SK-N-SH (cell line): ENCODE data around the gene C11orf52. TPM values are rescaled to one million over a fixed set of nuclear protein-coding genes. Genes with fewer than 3 reads are reported as not detected.

Experiments used
- CTCF ChIA-PET: fragments of 300-600, 350-600 bp; formaldehyde crosslinking; extraction: SDS; loops from one replicate; lab custom pipeline; 2021; lab: Yijun Ruan, JAX
- POLR2A ChIA-PET: fragments of 350-600 bp; sonication (Branson Sonifier 250); formaldehyde crosslinking; extraction: SDS; loops from one replicate; lab custom pipeline; 2020; ENCODE audit warnings: antibody characterized with exemption, inconsistent platforms; lab: Yijun Ruan, JAX
- DNase-seq: peaks from one replicate; pipeline ENCODE4 v3.0.0; 2012
- H2AFZ ChIP-seq: fragments of 200-600 bp; sonication (generic); 2 replicates; pipeline ENCODE4 v1.8.1; 2016; ENCODE audit warnings: antibody characterized with exemption, mild to moderate bottlenecking, low read depth
- H3F3A ChIP-seq: fragments of 200-600 bp; sonication (generic); replicated peaks from 2 replicates; pipeline ENCODE3; 2016; ENCODE audit warnings: antibody characterized with exemption, mild to moderate bottlenecking; ENCODE audit not compliant: insufficient read depth
- H3K27ac ChIP-seq, 2 experiments: fragments of 200-500 bp in 1 of 2; fragments of 200-600 bp in 1 of 2; sonication (Bioruptor generic) in 1 of 2; sonication (generic), shearing (Covaris generic) in 1 of 2; 2 replicates each; pipeline versions ENCODE4 v1.5.1 to v1.6.1; 2014 to 2016; ENCODE audit warnings: low read depth in 2 of 2, inconsistent platforms in 1 of 2, low read length in 1 of 2, mild to moderate bottlenecking in 1 of 2, mixed read lengths in 1 of 2
- H3K27me3 ChIP-seq: fragments of 200-600 bp; sonication (generic), shearing (Covaris generic); 2 replicates; pipeline ENCODE4 v1.6.1; 2016; ENCODE audit warnings: mixed run types; ENCODE audit not compliant: insufficient read depth
- H3K36me3 ChIP-seq, 2 experiments: fragments of 200-500 bp in 1 of 2; fragments of 200-600 bp in 1 of 2; sonication (Bioruptor generic) in 1 of 2; sonication (generic) in 1 of 2; replicated peaks in 1 of 2; 2 replicates each; pipeline versions ENCODE3 to v1.5.1; 2014 to 2016; ENCODE audit warnings: low read length in 1 of 2, mild to moderate bottlenecking in 1 of 2; ENCODE audit not compliant: insufficient read depth in 2 of 2, control insufficient read depth in 1 of 2
- H3K4me1 ChIP-seq, 2 experiments: fragments of 200-500 bp in 1 of 2; fragments of 200-600 bp in 1 of 2; sonication (Bioruptor generic) in 1 of 2; sonication (generic), shearing (Covaris generic) in 1 of 2; 2 replicates each; pipeline versions ENCODE4 v1.5.1 to v1.6.1; 2014 to 2016; ENCODE audit warnings: low read depth in 1 of 2, low read length in 1 of 2, mixed run types in 1 of 2; ENCODE audit not compliant: insufficient read depth in 2 of 2, control insufficient read depth in 1 of 2
- H3K4me2 ChIP-seq: fragments of 200-600 bp; sonication (generic), shearing (Covaris generic); 2 replicates; pipeline ENCODE4 v1.6.1; 2017; ENCODE audit warnings: mixed run types
- H3K4me3 ChIP-seq, 2 experiments: fragments of 200-500 bp in 1 of 2; fragments of 200-600 bp in 1 of 2; sonication (Bioruptor generic) in 1 of 2; sonication (generic), shearing (Covaris generic) in 1 of 2; 2 replicates each; pipeline versions ENCODE4 v1.5.1 to v1.8.1; 2014 to 2016; ENCODE audit warnings: low read depth in 2 of 2, inconsistent platforms in 1 of 2, low read length in 1 of 2, mild to moderate bottlenecking in 1 of 2, mixed read lengths in 1 of 2, moderate library complexity in 1 of 2
- H3K79me2 ChIP-seq: fragments of 200-600 bp; sonication (generic); 2 replicates; pipeline ENCODE4 v1.8.1; 2017; ENCODE audit warnings: mild to moderate bottlenecking; ENCODE audit not compliant: insufficient read depth
- H3K9ac ChIP-seq: fragments of 200-600 bp; sonication (generic); 2 replicates; pipeline ENCODE4 v1.6.1; 2017; ENCODE audit warnings: mixed run types
- H3K9me2 ChIP-seq: fragments of 200-600 bp; sonication (generic); 2 replicates; pipeline ENCODE4 v1.6.1; 2017; ENCODE audit warnings: mixed run types
- H3K9me3 ChIP-seq: fragments of 200-600 bp; sonication (generic); 2 replicates; pipeline ENCODE4 v1.6.1; 2017; ENCODE audit warnings: mixed run types, mild to moderate bottlenecking, moderate library complexity
- H4K20me1 ChIP-seq: fragments of 200-600 bp; sonication (generic); 2 replicates; pipeline ENCODE4 v1.6.1; 2017; ENCODE audit warnings: mild to moderate bottlenecking, mixed run types; ENCODE audit not compliant: insufficient read depth
- CHD2 ChIP-seq: fragments of 150-350 bp; IDR thresholded peaks from 2 replicates; pipeline ENCODE4 v1.6.1; 2018; ENCODE audit warnings: low read length; ENCODE audit not compliant: partially characterized antibody
- GABPA ChIP-seq: IDR thresholded peaks from 2 replicates; pipeline ENCODE4 v1.4.0; 2012; ENCODE audit warnings: low read depth, mild to moderate bottlenecking
- JUND ChIP-seq: IDR thresholded peaks from 2 replicates; pipeline ENCODE4 v1.4.0; 2012
- MEF2A ChIP-seq: IDR thresholded peaks from 2 replicates; pipeline ENCODE4 v1.4.0; 2012; ENCODE audit warnings: low read depth, borderline replicate concordance
- MXI1 ChIP-seq: IDR thresholded peaks from 2 replicates; pipeline ENCODE4 v1.6.1; 2012; ENCODE audit warnings: mild to moderate bottlenecking, low read depth, low read length, improper control_type of control experiment
- POLR2AphosphoS5 ChIP-seq: IDR thresholded peaks from 2 replicates; pipeline ENCODE4 v1.6.1; 2012; ENCODE audit warnings: low read depth, low read length
- SIN3A ChIP-seq: IDR thresholded peaks from 2 replicates; pipeline ENCODE4 v1.6.1; 2012; ENCODE audit warnings: low read depth, mild to moderate bottlenecking, low read length, moderate library complexity, borderline replicate concordance
- YY1 ChIP-seq: IDR thresholded peaks from 2 replicates; pipeline ENCODE4 v1.4.0; 2012; ENCODE audit warnings: low read depth, mild to moderate bottlenecking
- WGBS: methylation state at CpG from one replicate; pipeline ENCODE4 v1.1.6; 2017; ENCODE audit warnings: low lambda C conversion rate; 5-methylcytosine and 5-hydroxymethylcytosine counted together
- polyA plus RNA-seq, 3 experiments: library from polyadenylated mRNA; depleted of rRNA; stranded (reverse); fragments of >200 nt; gene quantifications; 2 replicates each; pipeline ENCODE4 v1.2.3, GENCODE V29; 2012
- TF ChIP-seq, protein P1 (sequence below): IDR thresholded peaks from 2 replicates; pipeline ENCODE4; 2012
- TF ChIP-seq, protein P2 (sequence below): IDR thresholded peaks from 2 replicates; pipeline ENCODE4 v1.4.0; 2012; ENCODE audit warnings: low read depth
- TF ChIP-seq, protein P3 (sequence below): IDR thresholded peaks from 2 replicates; pipeline ENCODE4 v1.4.0; 2012; ENCODE audit warnings: low read depth, borderline replicate concordance

C11orf52 gene
- polyA plus RNA-seq, 1 of the 3 experiments (the other 2 are of a cell fraction) = not detected

DNA sequence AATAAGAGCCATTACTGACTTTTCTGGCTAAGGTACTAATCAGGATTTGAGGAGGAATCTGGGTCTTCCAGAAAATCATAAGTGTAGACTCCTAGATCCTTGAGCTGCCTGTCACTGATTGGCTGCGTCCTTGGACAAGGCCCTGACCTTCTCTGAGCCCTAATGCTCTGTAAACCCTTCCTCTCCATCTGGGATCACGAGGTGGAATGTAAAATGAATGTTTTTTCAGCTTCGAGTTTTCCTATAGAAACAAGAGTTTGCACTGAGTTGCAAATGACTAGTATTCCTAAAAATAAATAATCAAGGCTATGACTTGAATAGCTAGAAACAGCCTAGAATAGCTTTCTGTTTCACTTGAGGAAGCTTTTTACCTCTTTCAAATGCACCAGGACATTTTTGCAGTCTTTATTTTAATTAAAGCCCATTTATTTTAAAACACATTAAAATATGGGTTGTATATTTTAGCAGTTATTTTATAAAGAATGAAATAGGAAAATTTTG is 17.4 kb downstream of the C11orf52 start:
- Histone ChIP-seq H3K9me2 (no peaks in the 10 kb centered on the region), H4K20me1 (no peaks in the 10 kb centered on the region), H3K79me2 (peaks cover 28% of the 10 kb centered on the region; the same call in 1 of the 2 replicates)
- 60% methylated on average over 3 of the region's 3 CpGs for WGBS
- TF ChIP-seq MEF2A (no peak), JUND (no peak)
- TF ChIP-seq, all 33 proteins: peak for 0
- Histone ChIP-seq H3F3A (peaks cover 27% of the 10 kb centered on the region), H3K36me3 (no peaks in the 10 kb centered on the region), H3K4me2 (peak overlapping the region; percentile 92), H3K4me1 (peaks cover 49 to 57% of the 10 kb centered on the region in 2 experiments), H3K27ac (peak overlapping the region; percentile 60 to 92), H2AFZ (peak overlapping the region; percentile 85), H3K27me3 (no peaks in the 10 kb centered on the region), H3K9ac (peak overlapping the region; percentile 78), H3K4me3 (peak overlapping the region; percentile 49 to 69), H3K9me3 (no peaks in the 10 kb centered on the region)
- CTCF ChIA-PET = interaction anchor here (1.3 to 15.8 kb wide), 4 partner anchors 9 to 60 kb away, joined by 3 to 272 read pairs (median 8); no protein-coding TSS in a partner anchor
- POLR2A ChIA-PET = interaction anchor here (1.2 kb wide), 1 partner anchor 10 kb away, joined by 3 read pairs; no protein-coding TSS in a partner anchor
- no peak for DNase-seq

GRCh38 chr11:111937461-111937769 is 18.7 kb downstream of the C11orf52 start:
- CTCF ChIA-PET = interaction anchor here (0.9 to 15.8 kb wide), 5 partner anchors 11 to 59 kb away, joined by 4 to 272 read pairs (median 4); partner anchors contain the start of gene FDXACB1
- peak overlapping the region; percentile 85 for H2AFZ ChIP-seq
- peaks cover 28% of the 10 kb centered on the region for H3F3A ChIP-seq
- H3K4me2 ChIP-seq = peak overlapping the region; percentile 92
- H3K27ac ChIP-seq = peak overlapping the region; percentile 60 to 92
- peaks cover 60% of the 10 kb centered on the region in 2 experiments for H3K4me1 ChIP-seq
- no peaks in the 10 kb centered on the region for H3K27me3 ChIP-seq
- 15% methylated on average over 6 of the region's 9 CpGs for WGBS
- peaks cover 41% of the 10 kb centered on the region; the same call in 1 of the 2 replicates for H3K79me2 ChIP-seq
- H3K4me3 ChIP-seq = peak overlapping the region; percentile 49 to 69
- TF ChIP-seq YY1 (0 out of 2 replicates have a peak, but pooled peaks have one; percentile 24), CHD2 (peak; percentile 3)
- TF ChIP-seq, protein P1, sequence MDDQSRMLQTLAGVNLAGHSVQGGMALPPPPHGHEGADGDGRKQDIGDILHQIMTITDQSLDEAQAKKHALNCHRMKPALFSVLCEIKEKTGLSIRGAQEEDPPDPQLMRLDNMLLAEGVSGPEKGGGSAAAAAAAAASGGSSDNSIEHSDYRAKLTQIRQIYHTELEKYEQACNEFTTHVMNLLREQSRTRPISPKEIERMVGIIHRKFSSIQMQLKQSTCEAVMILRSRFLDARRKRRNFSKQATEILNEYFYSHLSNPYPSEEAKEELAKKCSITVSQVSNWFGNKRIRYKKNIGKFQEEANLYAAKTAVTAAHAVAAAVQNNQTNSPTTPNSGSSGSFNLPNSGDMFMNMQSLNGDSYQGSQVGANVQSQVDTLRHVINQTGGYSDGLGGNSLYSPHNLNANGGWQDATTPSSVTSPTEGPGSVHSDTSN = no peak
- POLR2A ChIA-PET = interaction anchor here (0.6 to 1.6 kb wide), 5 partner anchors 11 to 48 kb away, joined by 3 to 6 read pairs (median 3); no protein-coding TSS in a partner anchor
- no peaks in the 10 kb centered on the region for H4K20me1 ChIP-seq
- H3K9me3 ChIP-seq = no peaks in the 10 kb centered on the region
- peak overlapping the region; percentile 78 for H3K9ac ChIP-seq
- H3K36me3 ChIP-seq = no peaks in the 10 kb centered on the region
- DNase-seq = no peak
- H3K9me2 ChIP-seq = no peaks in the 10 kb centered on the region

GRCh38 chr11:111937844-111938243 is 19.1 kb downstream of the C11orf52 start:
- DNase-seq = peak; percentile 38
- Histone ChIP-seq H3K27me3 (no peaks in the 10 kb centered on the region), H3K79me2 (peaks cover 45% of the 10 kb centered on the region; the same call in 1 of the 2 replicates), H3K36me3 (no peaks in the 10 kb centered on the region), H3K4me3 (peak overlapping the region; percentile 49 to 69), H3K4me2 (peak overlapping the region; percentile 92), H3K9ac (peak overlapping the region; percentile 78), H3K4me1 (peaks cover 63 to 65% of the 10 kb centered on the region in 2 experiments), H4K20me1 (no peaks in the 10 kb centered on the region), H3K9me3 (no peaks in the 10 kb centered on the region), H3K27ac (peak overlapping the region; percentile 60 to 92)
- ChIA-PET POLR2A (interaction anchor here (0.6 to 1.6 kb wide), 7 partner anchors 11 to 143 kb away, joined by 3 to 6 read pairs (median 3); no protein-coding TSS in a partner anchor), CTCF (interaction anchor here (0.9 to 15.8 kb wide), 5 partner anchors 11 to 59 kb away, joined by 4 to 272 read pairs (median 4); partner anchors contain the start of gene FDXACB1)
- 74% methylated on average over 7 of the region's 7 CpGs for WGBS
- TF ChIP-seq MXI1 (peak; percentile 14; the same call in 1 of the 2 replicates), SIN3A (no peak), POLR2AphosphoS5 (no peak), GABPA (no peak)
- TF ChIP-seq, protein P2, sequence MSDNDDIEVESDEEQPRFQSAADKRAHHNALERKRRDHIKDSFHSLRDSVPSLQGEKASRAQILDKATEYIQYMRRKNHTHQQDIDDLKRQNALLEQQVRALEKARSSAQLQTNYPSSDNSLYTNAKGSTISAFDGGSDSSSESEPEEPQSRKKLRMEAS = no peak
- TF ChIP-seq, protein P3, sequence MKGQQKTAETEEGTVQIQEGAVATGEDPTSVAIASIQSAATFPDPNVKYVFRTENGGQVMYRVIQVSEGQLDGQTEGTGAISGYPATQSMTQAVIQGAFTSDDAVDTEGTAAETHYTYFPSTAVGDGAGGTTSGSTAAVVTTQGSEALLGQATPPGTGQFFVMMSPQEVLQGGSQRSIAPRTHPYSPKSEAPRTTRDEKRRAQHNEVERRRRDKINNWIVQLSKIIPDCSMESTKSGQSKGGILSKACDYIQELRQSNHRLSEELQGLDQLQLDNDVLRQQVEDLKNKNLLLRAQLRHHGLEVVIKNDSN = no peak
- TF ChIP-seq, all 33 proteins: peak for 1
- Histone ChIP-seq H3F3A (peaks cover 32% of the 10 kb centered on the region), H3K9me2 (no peaks in the 10 kb centered on the region), H2AFZ (peak overlapping the region; percentile 85; the same call in 1 of the 2 replicates)
